HG02884 (cell line): ENCODE results near the gene SMYD3.
"Not testable (repeated sequence)": the region's sequence is repeated elsewhere in the genome, so short reads cannot be mapped to it uniquely, and the experiment has no call there.

Experiments used
- ATAC-seq: cut with Tn5 transposase; IDR thresholded peaks from one replicate; pipeline ENCODE4 v1.9.1; 2021; ENCODE audit warnings: mild to moderate bottlenecking, moderate library complexity; ENCODE audit not compliant: unreplicated experiment

SMYD3 gene

DNA sequence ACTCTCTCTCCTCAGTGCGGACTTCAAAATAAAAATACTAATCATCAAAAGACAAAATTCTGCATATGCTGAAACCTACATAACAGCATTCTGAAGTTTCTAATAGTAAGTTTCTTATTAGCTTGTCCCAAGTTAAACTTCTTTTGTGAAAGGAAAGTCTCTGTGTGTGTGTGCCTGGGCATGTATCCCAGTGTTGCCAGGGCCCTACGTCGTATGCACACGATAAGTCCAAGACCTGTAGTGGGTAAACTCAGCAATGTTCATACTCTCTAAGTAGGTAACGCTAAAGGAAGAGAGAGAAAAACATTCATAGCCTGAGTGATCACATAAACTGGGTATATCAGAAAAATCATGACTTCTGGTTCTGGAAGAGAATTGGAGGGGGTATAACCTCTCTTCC, 465.7 kb downstream of the SMYD3 start:
- no peak for ATAC-seq

DNA sequence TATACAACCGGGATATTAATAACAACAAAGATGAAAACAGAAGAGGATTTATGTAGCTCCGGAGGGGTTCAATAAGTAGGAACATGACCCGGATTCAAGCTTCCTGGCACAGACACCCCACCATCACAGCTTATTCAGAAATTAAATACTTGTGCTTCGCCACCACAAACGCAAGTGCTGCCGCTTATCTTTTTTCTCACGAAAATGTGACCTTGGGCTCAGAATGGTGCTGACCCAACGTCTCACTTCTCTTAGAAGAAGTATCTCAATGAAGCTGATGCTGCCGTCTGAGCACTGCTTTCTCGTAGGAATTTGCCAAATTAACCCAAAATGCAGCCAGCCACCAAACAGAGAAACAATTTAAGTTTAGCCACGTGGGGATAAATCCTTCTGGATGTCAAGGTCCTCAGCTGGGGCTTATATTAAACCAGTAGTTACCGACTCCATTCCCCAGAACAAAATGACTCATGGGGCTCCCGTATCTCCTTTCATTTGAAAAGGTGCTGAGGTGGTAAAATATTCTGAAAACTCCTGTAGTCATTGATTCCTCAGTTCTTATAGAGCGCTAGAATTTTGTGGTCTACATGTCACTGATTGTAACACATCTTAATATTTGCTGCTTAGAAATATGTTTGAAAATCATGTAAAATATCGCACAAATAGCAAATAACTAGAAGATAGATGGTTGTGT, 466.7 kb downstream of the SMYD3 start:
- no peak for ATAC-seq

DNA sequence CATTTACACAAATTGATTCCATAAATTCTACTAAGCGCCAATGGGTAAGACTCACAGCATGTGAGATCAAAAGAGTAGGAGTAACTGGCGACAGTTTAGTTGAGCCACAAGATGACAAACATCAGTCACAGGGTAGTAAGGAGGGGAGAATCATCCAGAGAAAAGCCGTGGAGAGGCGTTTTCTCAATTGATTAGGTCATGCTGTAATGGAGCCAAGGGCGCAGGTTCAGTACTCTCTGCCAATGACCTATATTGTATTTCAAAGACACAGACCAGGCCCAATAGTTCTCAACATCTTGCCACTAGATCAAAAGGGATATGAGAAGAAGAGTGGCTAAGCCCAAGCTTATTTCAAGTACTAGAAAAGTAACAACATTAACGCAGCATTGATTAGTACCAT, 467.5 kb downstream of the SMYD3 start:
- ATAC-seq = no peak

DNA sequence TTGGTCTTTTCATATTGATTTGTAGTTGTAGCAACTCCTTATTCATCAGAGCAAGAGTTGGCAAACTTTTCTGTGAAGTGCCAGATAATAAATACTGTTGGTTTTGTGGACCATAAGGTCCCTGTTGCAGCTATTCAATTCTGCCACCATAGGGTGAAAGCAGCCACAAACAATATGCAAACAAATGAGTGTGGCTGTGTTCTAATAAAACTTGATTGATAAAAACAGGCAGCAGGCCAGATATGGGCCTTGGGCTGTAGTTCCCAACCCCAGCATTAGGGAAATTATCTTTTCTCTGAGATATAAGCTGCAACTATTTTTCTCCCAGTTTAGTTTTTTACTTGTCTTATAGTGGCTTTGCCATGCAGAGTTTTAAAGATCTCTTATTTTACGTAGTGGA, 469.2 kb downstream of the SMYD3 start:
- ATAC-seq = no peak

DNA sequence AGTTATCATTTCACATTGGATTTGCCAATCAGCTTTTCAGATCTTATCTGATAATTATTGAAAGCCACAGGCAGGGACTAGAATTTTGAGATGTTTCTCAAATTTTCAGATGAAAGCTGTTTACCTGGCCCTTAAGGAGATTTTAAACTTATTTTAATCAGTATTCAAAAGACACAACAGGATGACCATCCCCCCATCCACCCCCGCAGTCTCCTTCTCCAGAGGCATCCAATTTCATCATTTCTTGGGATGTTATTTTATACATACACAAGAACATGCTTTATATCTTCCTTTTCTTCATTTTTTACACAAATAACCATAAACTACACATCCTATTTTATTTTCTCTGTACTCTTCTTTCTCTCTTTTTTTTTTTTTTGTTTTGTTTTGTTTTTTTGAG, 470.9 kb downstream of the SMYD3 start:
- no peak for ATAC-seq

DNA sequence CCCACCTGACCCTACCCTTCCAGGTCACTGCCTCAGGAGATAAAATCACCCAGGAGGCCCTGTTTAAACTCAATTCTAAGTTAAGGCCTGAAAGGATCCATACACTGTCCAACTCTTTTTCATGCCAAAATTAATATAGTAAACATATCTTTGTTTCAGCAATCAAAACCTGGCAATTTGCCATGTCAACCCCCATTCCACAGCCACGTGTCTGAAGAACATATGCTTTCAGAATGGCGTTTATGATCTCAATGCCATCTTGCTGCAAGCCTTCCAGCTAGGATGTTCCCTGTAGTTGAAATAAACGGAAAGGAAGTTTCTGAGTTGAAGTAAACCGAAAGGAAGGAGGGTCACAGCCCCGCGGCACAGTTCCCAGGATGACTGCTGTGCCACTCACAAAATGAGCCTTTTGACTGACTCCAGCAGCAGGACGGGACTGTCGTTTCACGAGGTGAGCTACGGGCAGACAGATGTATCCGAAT, 472.0 kb downstream of the SMYD3 start:
- ATAC-seq = no peak

DNA sequence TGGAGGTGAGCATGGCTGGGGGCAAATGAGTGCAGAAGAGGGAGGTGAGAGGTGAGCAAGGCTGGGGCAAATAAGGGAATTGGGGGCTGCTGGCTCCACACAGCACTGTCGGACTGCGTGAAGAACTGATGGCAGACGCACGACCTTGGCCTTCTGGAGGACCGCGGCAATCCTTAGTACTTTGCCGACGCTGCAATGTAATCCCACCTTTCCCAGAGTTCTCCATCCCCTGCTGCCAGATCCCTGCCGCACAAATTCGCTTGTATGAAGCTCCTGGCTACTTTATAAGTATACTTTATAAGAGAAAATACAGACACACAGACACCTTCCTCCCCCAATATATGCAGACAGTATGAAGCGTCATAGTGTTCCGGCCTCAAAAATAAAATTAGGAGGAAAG, 472.4 kb downstream of the SMYD3 start:
- no peak for ATAC-seq

DNA sequence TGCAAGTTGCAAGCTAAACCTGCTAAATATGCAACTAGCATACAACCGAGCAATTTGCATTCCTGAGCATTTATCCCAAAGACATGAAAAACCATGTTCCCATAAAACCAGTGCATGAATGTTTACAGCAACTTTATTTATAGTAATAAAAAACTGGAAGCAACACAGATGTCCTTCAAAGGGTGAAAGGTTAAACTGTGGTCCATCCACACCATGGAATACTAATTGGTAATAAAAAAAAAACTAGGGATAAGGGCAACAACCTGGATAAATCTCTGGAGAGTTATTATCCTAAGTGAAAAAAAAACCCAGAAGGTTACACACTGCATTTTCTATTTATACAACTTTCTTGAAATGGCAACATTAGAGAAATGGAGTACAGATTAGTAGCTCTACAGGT, 474.1 kb downstream of the SMYD3 start:
- no peak for ATAC-seq

DNA sequence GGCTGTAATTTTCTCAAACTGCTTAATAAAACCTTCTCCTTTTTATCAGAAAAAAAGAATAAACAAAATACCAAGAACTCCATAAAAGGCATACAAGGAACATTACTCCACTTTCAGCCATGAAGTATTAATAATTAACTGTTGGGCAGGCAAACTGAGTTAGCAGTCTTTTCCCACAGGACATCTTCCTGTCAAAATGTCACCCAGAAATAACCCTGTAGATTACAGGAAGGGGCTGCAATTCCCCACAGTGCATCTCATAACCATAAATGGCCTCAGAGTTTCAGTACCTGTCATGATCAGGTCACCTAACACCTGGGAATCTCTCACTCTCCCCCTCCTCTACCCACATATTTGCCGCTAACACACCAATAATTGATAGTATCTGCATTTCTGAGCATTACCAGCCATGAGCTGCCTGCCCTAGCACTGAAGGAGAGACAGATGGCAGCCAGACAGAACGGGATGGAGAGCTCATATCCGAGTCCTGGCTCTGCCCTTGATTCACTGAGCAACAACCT, 475.0 kb downstream of the SMYD3 start:
- ATAC-seq = no peak

DNA sequence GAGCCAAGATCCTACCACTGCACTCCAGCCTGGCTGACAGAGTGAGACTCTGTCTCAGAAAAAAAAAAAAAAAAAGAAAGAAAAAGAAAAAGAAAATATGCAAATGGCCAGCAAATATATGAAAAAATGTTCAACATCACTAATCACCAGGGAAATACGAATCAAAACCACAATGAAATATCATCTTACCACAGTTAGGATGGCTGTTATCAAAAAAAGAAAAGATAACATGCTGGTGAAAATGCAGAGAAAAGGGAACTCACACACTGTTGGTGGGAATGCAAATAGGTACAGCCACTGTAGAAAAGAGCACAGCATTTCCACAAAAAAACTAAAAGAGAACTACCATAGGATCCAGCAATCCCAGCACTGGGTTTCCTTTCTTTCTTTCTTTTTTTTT, 477.5 kb downstream of the SMYD3 start:
- ATAC-seq = no peak

DNA sequence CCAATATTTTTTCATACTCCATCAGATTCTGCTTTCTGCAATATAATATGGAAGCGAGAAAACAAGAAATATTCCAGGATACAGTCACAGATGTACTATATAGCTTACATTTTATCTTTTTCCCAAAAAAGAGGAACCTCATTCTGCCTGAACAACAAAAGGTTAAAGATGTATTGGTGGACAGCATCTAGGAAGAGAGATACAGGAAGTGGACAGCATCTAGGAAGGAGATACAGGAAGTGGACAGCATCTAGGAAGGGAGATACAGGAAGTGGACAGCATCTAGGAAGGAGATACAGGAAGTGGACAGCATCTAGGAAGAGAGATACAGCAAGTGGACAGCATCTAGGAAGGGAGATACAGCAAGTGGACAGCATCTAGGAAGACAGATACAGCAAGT, 483.0 kb downstream of the SMYD3 start:
- ATAC-seq = not testable (repeated sequence)

DNA sequence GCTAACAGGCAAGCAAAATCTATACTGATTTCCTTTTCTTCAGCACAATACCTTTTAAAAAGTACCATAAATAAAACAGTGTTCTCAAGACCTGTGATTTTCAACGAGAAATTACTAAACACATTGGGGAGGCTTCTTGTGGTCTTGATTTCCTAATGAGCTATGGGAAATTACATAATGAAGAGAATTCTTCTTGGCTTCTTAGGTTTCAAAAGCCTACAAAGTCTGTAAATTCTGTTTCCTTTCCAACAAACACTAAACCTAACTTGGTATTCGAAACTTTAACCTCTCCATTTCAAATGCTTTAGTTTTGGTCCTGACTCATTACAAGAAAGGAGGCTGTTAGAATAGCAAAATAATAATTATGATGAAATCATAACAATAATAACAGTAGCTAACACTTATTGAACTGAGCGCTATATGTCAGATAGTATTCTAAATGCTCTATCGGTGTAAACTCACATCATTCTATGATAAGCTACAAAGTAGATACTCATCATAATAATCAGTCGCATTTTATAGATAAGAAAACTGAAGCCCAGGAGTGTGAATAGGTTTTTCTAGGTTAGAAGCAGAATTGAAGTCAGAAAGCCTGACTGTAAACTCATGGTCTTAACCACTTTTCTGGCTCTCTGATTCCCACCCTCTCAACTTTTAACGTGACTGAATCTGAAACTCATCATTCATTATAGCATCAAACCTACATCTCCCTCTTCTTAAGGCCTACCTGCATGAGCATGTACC, 486.7 kb downstream of the SMYD3 start:
- no peak for ATAC-seq

DNA sequence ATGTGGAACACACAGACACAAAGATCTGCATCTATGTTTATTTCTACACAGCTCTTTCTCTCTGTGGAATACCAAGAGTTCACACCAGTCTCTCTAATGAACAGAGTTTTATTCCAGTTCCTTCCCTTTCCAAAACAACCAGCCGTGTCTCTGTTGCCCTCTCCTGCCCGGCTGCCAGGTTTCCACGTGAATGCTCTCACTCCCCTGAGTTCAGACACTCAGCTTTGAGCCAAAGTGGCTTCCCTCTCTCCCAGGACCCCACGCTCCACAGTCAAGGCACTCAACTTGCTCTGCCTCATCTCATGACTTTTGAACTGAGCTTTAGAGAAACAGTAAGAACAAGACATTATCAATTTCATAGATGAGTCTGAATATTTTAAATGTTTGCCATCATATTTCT, 488.9 kb downstream of the SMYD3 start:
- ATAC-seq = no peak

DNA sequence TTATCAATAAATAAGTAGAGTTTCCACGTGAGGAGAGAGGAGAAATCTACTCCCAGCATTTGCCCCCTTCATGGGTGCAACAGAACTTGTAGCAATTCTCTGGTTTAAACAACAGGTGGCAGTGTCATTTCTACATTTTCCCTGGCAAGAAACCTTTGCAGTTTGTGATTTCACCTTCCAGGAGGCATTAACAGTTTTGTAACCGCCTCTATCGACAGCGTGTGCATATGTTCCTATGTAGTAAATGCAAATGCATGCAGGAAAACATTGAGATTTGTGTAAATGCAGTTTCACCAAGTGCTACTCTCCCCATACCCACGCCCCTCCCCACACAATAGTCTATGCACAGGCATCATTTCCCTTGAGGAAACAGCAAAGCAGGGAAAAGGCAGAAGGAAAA, 494.7 kb downstream of the SMYD3 start:
- no peak for ATAC-seq

DNA sequence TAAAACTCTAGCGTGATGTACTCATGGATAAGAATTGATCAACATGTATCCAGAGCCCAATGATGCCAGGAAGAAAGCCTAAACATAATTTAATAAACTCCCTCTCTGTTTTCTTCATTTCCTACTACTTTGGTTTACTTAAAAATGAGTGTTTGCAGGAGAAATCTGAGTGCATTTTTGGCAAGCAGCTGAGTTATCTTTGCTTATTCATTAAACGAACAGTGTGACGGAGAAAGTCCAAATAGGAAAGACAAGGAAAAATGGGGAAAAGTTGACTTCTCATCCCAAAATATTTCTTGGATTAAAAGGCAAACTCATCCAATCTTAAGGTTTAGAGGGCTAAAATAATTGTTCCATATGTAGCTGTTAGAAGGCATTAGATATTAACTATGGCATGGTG, 496.7 kb downstream of the SMYD3 start:
- no peak for ATAC-seq

DNA sequence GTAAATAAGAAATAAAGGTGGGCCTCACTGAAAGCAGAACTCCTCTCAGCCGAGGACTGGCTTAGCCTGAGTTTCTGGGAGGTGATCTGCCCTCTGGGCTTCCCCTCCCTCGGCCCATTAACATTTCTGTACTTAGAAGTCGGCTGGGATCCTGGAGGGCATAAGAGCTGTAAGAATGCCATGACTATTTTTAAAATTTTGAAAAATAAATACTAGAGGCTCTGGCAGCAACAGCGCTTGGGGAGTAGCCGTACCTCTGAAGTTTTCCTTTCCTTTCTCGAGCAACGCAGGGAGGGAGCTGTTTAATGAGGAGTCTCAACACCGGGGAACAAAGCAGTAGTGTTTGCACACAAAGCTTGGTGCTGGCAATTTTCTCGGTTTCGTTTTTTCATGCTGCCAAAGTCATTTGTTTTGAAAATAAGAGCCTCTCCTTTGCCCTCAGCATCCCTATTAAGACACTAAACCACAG, 498.7 kb downstream of the SMYD3 start:
- no peak for ATAC-seq

DNA sequence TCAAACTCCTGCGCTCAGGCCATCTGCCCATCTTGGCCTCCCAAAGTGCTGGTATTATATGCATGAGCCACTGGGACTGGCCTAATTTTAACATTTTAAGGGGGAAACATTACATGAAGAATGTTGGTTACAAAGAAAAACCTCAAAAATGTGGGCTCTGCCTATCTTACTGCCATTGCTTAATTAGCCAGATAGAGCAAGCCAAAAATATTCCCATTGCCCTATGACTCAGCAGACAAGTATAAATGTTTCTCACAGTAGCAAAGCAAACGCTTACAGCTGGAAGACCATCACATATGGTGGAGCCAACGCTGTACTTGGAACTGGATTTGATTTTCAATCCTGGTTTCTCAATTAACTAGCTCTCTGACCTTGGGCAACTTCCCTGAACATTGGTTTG, 502.0 kb downstream of the SMYD3 start:
- ATAC-seq = no peak

DNA sequence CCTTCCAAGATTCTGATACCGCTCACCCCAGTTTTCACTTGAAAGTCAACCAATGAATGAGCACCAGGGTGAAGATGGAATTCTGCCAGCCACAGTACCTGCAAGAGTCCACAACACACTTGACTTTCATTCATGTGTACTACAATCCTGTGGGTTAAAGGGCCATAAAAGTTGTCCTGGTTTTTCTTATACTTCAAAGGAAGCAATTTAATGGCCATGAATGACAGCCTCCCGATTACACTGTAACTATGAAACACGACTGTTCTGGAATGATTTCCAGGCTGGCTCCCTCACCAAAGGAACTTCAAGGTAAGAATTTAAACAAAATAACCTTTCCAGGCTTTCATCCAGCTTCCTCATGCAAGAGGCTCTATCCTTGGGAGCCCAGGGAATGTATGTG, 502.8 kb downstream of the SMYD3 start:
- no peak for ATAC-seq

DNA sequence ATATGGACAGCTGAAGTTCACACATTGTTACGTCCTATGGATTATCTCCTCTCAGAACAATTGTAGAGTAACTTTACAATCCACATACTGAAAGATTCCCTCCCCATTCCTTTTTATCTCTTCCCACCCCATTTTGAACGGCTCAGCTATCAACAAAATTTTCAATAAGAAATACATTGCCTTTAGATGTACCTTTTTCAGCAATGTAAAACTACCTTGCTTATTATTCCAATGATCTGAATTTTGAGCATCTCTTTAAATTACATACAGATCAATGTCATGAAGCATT, 503.7 kb downstream of the SMYD3 start:
- ATAC-seq = no peak

DNA sequence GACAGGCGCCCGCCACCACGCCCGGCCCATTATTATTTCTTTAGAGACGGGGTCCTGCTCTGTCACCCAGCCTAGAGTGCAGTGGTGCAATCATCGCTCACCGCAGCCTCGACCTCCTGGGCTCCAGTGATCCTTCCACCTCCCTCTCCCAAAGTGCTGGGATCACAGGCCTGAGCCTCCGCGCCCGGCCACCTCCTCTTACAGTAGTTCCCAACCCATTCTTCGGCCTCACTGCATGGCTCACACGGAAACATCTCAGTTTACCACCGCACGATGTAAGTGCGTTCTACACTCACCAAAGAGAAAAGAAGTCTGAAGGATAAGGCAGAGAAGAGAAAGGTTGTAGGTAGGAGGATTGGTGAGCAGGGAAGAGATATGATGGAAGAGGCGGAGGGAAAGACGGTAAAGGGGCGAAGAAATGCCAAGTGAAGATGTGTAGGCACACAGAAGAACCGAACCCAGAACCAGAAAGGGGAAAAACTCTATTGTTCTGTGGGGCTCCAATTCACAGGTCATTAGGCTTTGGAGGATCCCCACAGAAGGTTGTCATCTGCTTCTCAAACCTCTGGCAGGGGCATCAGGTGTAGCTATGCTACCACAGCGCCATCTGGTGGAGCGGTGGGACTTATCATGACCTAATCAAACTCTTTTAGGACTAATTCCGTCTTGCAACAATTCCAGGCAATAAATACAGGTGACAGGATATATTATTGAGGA, 504.2 kb downstream of the SMYD3 start:
- ATAC-seq = peak; percentile 67

DNA sequence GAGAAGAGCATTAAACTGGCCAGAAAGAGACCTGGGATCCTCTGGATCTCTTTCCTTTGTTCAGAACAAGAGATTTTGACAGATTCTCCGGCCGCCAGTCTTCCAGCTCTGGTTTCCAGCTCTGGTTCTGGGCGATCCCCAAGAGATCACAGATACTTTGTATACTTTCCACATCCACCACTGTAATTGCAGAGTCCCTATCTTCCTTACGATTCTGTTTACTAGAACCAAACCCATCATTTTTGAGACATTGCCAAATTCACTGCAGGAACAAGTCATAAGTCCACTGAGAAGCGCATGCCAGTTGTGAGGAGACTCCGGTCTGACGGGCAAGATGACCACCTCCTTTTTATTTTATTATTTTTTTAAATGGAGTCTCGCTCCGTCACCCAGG, 505.2 kb downstream of the SMYD3 start:
- ATAC-seq = no peak
